Measurements from ENCODE around the gene LRG1.
"Not testable (repeated sequence)": the region's sequence is repeated elsewhere in the genome, so short reads cannot be mapped to it uniquely, and the experiment has no call there.

The LRG1 gene

DNA sequence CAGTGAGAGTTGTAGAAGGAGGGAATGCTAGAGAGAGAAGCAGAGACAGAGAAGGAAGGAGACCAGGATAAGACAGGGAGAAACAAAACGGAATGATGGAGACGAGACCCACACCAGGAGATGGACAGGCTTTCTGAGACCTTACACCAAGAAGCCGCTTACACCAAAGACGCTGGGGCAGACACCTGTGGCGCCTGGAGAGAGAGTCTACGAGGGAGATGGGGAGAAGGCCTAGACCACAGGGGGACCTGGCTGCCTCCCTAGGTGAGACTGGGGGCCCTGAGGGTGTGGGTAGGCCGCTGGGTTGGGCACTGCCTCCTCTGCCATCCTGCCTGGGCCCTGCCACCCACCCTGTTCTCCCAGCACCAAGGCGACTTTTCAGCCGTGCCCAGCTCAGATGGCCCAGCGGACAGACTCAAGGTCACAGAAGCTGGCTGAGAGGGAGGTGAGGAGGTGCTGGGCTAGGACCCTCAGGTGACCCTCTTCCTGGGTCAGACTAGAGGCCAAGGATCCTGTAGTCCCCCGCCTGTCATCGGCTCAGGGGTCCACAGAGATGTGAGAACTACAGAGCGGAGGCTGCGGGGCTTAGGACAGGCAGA is 9.8 kb downstream of the LRG1 start:
- no peak for DNase-seq (ENCODE audit: low read depth in 3 of 3, low spot score in 1 of 3)

DNA sequence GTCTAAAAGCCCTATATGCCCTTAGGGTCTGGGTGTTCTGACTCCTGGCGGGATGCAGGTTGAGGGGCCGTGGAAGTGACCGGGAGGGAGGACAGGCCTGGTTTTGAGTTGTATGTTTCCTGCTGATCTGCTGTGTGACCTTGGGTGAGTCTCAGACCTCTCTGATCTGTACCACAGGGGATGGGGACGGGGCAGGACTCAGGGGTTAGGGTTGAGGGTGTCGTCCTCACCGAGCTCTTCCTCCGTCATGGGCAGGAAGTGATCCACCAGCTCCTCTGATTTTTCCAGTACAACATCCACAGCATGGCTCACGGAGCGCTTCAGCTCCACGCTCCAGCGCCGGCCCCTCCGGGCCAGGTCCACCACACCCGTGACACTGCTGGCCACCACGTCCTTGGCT is 11.0 kb downstream of the LRG1 start:
- no peak for DNase-seq (ENCODE audit: low read depth in 3 of 3, low spot score in 1 of 3)

- not testable (repeated sequence) for DNase-seq (ENCODE audit: low read depth in 3 of 3, low spot score in 1 of 3)
Measured at GRCh38 chr19:4527377-4527776, 12.5 kb downstream of the LRG1 start.

- no peak for DNase-seq (ENCODE audit: low read depth in 3 of 3, low spot score in 1 of 3)
Measured at GRCh38 chr19:4525563-4526002, 14.3 kb downstream of the LRG1 start.

GRCh38 chr19:4524808-4525562 is 14.9 kb downstream of the LRG1 start:
- peak in 2 of 3 donors; percentile 41 to 62 for DNase-seq (ENCODE audit: low read depth in 3 of 3, low spot score in 1 of 3)

DNA sequence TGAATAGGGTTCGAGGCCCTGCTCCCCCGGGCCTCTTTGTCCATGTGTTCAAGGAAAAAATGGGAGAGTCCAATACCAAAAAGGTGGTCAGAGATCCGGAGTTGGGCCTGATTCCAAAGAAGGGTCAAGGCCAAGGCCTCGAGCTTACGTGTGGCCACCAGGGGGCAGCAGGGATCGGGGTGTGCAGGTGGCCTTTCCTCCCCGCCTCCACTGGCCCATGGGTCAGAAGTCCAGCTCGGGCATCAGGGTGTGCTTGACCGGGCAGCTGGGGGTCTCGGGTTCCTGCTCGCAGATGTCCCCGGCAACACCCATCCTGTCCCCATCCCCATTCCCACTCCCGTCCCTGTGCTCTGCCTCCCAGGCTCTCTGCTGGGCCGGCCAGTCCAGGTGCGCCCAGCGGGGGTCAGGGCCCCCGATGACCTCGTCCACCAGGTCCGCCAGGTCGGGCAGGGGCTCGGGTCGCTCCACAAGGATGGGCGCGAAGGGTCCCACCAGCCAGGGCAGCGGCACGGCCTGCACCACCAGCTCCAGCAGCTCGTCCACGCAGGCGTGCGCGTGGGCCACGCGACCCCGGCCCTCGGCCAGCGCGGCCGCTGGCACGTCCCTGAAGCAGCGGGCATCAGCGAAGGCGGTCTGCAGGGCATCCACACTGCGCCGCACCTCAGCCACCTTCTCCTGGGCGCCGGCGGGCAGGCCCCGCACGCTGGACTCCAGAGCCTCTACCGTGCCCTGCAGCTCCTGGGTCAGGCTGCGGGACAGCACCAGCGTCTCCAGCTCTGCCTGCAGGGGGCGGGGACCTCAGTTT is 16.3 kb downstream of the LRG1 start:
- peak in 1 of 3 donors; percentile 12 for DNase-seq (ENCODE audit: low read depth in 3 of 3, low spot score in 1 of 3)

DNA sequence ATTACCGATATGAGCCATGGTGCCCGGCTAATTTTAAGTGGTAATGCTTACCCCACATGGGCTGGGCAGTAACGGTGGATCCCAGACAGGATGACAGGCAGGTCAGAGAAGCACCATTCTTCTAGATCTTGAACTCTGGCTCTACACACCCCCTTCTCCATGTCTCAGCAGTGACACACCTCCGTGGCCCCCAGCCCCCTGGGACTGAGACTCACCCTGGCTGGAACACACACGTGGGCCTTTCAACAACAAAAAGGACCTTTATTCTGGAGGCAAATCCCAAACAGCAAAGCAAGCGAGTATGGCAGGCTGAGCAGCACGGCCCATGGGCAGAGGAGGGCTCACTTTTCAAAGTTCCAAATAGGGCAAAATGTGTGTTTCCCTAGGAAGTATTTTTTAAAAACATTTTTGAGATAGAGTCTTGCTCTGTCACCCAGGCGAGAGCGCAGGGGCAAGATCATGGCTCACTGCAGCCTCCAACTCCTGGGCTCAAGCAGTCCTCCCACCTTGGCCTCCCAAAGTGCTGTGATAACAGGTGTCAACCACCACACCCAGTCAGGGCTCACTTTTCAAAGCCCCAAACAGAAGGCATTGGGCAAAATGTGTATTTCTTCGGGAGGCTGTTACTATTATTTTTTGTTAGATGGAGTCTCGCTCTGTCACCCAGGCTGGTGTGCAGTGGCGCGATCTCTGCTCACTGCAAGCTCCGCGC is 17.4 kb downstream of the LRG1 start:
- DNase-seq (ENCODE audit: low read depth in 3 of 3, low spot score in 1 of 3), result no peak

- DNase-seq (ENCODE audit: low read depth in 3 of 3, low spot score in 1 of 3), result no peak
Measured at GRCh38 chr19:4521888-4522242, 18.0 kb downstream of the LRG1 start.

GRCh38 chr19:4521170-4521887 is 18.5 kb downstream of the LRG1 start:
- DNase-seq (ENCODE audit: low read depth in 3 of 3, low spot score in 1 of 3), result no peak

DNA sequence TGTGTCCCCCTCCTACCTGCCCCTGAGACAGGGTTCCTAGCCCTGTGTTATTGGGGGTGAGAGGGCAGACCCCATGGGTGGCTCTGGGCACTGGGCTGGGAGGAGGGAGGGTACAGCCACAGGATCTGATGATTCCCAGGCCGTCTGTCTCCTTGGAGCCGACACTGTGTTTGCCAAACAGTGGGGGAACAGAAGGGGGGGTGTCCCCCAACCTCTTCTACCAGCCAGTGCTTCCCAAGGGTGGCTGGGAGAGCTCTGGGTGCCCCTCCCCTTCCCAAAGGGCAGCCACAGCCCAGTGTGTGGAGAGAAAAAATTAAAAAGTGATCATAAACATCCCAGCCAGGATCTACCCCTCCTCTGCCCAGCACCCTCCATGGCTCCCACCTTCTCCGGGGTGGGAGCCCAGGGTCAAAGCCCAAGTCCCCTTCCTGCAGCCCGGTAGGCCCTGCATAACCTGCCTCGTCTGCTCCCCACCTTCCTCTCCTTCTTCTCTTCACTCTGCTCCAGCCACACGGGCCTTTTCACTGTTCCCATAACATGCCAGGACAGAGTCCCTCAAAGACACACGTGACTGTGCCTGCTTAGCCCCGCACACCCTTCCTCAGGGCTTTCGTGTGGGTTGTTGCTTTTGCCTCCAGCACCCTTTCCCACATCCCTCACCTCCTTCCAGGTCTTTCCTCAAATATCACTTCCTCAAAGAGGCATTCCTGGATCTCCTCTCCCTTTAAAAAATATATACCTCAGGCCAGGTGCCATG is 20.1 kb downstream of the LRG1 start:
- no peak for DNase-seq (ENCODE audit: low read depth in 3 of 3, low spot score in 1 of 3)

DNA sequence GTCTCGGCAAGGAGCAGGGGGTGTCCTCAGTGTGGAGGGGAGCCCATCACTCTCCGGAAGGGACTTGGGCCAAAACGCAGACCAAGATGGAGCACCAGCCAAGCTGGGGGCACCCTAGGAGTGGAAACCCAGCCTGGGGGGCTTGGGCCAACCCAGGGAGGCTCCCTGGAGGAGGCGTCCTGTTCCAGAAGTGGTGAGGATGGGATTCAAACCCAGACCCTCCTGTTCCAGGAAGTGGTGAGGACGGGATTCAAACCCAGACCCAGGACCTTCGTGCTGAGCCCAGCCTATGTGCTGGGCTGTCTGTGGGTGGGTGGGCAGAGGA is 20.7 kb downstream of the LRG1 start:
- DNase-seq (ENCODE audit: low read depth in 3 of 3, low spot score in 1 of 3), result no peak

DNA sequence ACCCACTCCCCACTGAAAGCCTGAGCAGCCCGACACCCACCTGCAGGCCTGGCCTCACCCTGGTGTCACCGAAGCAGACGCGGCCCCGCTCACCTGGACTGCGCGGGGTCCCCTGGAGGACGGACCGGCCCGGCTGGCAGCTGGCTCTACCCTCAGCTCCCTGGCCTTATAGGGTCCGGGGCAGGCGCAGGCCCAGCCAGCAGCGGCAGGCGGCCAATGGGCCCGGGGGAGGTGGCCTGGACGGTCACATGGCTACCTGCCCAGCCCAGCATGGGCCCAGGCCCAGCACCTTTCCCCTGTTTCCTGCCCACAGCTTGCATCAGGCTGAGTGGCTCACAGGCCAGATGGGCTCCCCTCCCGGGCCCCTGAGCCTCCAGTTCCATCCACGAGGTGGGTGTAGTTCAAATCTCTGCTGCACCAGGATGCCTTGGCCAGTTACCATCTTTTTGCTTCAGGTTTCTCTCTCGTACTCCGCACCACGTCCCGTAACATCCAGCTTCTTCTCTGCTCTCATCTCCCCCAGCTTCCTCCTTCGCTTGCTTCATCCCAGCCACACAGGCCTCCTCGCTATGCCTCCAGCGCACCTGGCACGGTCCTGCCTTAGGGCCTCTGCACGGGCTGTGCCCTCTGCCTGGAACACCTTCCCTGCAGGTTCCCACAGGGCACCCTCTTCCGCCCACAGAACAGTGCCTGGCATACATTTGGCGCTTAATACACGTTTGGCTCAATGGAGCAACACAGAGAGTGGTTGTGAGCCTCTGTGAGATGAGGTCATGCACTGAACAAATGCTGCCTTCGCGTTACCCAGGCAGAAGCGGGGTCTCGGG is 21.3 kb downstream of the LRG1 start, which contains the start of gene PLIN4:
PLIN4 (minus strand) TSS at position 142 of the 827 bp plus-strand sequence. CDS start 214 bp downstream, outside the sequence.
- no peak for DNase-seq (ENCODE audit: low read depth in 3 of 3, low spot score in 1 of 3)

DNA sequence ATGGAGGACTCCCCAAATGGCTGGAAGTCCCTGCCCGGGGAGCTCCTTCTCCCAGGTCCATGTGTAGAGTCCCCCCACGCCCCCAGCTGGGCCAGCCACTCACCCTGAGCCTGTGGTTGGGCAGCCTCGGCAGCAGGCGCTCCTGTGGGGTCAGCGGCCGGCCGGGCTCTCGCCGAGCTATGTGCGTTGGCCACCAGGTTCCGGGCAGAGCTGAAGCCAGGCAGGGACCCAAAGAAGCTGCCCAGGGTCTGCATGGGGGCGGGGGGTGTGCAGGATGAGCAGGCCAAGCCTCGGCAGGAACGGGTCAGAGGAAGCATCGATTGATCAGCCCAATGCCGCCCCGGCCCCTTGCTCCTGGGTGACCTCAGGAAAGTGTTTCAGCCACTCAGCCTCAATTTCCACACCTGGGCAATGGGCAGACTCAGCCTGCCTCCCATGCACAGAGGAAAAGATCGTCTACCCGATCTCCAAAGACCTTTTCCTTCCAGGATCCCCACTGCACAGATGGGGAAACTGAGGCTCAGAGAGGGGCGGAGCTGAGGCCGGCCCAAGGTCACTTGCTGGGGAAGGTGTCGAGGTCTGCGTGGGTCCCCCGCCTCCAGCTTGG is 22.3 kb downstream of the LRG1 start:
- no peak for DNase-seq (ENCODE audit: low read depth in 3 of 3, low spot score in 1 of 3)

GRCh38 chr19:4516939-4517300 is 22.9 kb downstream of the LRG1 start:
- DNase-seq (ENCODE audit: low read depth in 3 of 3, low spot score in 1 of 3), result no peak

GRCh38 chr19:4516199-4516938 is 23.5 kb downstream of the LRG1 start:
- DNase-seq (ENCODE audit: low read depth in 3 of 3, low spot score in 1 of 3), result no peak

GRCh38 chr19:4515732-4516131 is 24.1 kb downstream of the LRG1 start:
- DNase-seq (ENCODE audit: low read depth in 3 of 3, low spot score in 1 of 3), result no peak

GRCh38 chr19:4513248-4513647 is 26.6 kb downstream of the LRG1 start:
- DNase-seq (ENCODE audit: low read depth in 3 of 3, low spot score in 1 of 3), result no peak

GRCh38 chr19:4512070-4512469 is 27.8 kb downstream of the LRG1 start:
- DNase-seq (ENCODE audit: low read depth in 3 of 3, low spot score in 1 of 3), result no peak
